Measurements from ENCODE around the gene DAZAP1.
"Not testable (repeated sequence)": the region's sequence is repeated elsewhere in the genome, so short reads cannot be mapped to it uniquely, and the experiment has no call there.

Gene DAZAP1

DNA sequence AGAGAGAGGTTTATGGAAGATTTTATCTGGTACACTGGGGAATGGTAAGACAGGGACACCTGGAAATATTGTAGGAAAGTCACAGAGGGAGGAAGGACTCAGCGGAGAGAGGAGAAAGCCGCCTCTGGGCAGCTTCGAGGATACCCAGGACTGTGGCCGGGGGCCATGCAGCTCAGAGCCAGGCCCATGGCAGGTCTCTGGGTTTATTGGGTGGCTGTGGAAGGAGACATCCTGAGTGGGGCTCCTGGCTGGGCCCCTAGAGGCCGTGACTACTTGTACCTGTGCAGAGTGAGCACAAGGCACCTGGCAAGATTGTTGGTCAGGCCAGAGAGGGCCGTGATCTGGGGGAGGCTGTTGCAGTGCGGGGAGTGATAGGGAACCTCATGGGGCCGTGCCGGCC lies 3.4 kb downstream of the DAZAP1 start:
- no peak for DNase-seq (ENCODE audit: low spot score)

- DNase-seq (ENCODE audit: low spot score): no peak
These were observed 4.1 kb downstream of the DAZAP1 start for GRCh38 chr19:1411255-1412191.

DNA sequence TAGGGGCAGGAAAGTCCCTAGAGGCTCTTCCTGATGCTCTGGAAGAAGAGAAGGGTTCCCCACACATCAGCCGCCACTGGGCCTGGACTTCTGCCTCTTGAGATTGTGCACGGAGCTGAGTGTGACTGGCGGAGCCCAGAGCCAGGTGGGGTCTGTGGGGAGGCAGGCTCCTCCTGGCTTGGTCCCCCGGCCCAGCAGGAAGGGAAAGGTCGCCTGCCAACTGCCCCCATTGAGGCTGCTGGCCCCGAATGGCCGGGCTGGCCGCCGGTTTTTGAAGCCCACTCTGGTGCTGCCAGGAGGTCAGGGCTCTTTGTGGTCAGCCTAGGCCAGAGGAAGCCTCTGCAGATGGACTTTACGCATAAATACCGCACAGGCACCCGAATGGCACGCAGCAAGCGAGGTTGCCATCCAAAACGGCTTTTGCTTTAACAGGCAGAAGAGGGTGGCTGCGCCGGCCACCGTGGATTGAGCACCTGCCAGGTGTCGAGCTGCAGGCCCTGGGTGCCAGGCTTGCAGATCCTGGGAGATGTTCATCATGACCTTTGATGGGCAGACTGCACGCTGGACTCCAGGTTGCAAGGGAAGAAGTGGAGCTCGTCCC lies 5.0 kb downstream of the DAZAP1 start:
- DNase-seq (ENCODE audit: low spot score): no peak

- no peak for DNase-seq (ENCODE audit: low spot score)
These were observed 5.8 kb downstream of the DAZAP1 start for GRCh38 chr19:1412995-1413800.

- no peak for DNase-seq (ENCODE audit: low spot score)
These were observed 8.8 kb downstream of the DAZAP1 start for GRCh38 chr19:1416014-1416841.

DNA sequence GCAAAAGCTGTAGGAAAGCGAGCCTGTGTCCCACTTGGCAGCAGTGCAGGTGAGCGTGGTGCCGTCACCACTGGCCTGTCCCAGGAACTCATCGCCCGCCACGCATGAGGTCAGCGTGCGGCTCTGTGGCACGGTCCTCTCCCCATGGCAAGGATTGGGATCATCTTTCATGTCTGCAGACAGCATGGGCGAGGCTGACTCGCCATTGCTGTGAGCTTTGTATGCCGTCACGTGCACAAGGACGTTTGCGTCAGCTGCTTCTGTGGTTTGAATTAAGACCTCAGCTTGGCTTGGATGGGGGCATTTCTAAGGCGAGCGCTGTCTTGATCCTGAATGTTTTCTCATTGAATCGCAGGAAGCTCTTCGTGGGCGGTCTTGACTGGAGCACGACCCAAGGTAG lies 9.8 kb downstream of the DAZAP1 start:
- no peak for DNase-seq (ENCODE audit: low spot score)

DNA sequence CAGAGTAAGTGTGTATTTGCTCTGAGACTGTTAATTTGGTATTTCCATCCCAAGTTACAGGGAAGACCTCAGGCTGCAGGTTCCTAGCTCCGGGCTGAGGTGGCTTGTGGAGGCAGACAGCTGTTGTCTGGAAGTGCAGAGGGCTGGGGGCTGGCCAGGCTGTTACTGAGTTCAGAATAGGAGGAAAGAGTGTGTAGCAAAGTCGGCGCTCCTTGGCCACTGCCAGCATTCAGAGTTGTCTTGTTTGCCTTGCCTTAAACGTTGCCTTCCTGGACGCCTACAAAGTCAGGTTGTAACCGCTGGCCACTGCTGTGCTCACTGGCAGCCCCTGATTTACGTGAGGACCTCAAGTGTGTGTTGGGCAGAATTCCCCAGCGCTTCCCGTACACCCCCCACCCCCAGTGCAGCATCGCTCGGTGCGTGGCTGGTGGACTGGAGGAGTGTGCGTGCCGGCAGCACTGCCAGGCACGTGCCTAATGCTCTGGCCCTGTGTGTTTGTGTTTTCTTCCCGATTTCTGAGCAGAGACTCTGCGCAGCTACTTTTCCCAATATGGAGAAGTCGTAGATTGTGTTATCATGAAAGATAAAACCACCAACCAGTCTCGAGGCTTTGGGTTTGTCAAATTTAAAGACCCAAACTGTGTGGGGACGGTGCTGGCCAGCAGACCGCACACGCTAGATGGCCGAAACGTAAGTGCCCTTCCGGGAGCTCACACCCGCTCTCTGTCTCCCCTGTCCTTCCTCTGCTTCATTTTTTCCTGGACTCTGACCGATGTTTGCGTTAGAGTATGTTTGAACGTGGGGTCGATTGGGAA lies 10.5 kb downstream of the DAZAP1 start:
- DNase-seq (ENCODE audit: low spot score): no peak

- no peak for DNase-seq (ENCODE audit: low spot score)
These were observed 11.1 kb downstream of the DAZAP1 start for GRCh38 chr19:1418496-1418775.

DNA sequence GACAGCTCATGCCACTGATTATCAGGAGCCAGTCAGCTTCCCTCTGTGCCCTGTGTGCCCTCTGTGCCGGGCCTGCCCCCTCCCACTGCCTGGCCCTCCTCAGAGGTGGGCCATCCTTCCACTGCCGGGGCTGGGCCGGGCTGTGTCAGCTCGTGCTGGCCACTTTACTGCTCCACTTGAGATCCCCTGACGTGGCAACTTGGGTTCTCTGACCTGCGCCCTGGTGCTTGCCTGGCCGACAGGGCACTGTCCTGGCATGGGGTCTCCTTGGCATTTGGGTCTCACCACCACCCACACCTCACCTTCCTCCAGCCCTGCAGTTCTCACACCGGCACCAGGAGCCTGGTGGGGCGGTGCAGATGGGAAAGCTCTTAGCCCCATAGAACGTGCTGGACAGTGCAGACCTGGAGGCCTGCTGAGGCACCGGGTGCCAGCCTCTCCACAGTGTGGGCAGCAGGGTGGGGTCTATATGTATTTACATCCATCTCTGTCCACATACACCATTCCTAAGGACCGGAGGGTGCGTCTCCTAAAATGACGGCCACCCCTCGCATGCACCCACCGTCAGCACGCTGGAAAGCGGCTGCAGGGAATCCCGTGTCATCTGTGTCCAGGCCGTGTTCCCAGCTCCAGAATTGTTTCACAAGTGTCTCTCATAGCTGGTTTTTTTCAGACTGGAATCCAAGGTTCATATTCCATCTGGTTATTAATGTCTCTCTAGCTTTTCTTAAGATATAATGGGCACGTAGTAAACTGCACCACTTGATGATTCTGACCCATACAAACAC lies 11.8 kb downstream of the DAZAP1 start:
- DNase-seq (ENCODE audit: low spot score): no peak

DNA sequence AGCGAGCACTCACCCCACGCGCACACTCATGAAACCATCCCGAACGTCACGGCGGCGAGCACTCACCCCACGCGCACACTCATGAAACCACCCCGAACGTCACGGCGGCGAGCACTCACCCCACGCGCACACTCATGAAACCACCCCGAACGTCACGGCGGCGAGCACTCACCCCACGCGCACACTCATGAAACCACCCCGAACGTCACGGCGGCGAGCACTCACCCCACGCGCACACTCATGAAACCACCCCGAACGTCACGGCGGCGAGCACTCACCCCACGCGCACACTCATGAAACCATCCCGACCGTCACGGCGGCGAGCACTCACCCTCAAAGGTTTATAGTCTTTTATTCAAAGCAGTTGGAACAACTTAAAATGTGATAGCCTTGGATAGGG lies 12.7 kb downstream of the DAZAP1 start:
- DNase-seq (ENCODE audit: low spot score): not testable (repeated sequence)

GRCh38 chr19:1420590-1420989 lies 13.2 kb downstream of the DAZAP1 start:
- no peak for DNase-seq (ENCODE audit: low spot score)

DNA sequence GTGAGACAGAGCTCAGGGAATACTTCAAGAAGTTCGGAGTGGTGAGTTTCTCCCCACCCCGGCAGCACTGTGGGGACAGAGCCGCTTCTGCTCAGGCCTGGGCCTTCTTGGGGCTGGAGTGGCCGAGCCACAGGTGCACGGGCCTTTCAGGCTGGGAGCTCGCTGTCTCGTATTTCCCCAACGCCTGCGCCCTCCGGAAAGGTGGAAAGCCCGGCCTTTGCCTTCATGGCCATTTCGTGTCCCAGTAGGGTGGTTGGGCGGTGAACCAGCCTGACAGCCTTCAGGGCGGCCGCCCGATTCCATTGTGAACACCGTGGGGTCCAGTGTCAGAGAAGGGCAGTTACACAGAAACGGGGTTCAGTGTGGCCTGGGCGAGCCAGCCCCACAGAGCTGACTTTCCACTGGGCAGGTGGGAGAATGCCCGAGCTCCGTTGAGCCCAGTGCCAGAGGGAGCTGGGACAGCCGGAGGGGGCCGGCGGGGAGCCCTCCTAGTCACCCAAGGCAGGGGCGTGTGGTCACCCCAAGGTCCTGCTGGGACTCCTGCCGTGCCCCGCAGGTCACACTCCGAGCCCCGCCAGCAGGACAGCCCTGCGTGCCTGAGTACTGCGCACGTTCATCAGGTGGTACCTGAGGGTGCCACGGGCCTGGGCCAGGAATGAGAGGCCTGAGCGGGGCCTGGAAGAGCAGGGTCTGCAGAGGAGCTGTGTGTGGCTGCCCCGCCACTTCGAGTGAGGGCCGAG lies 14.0 kb downstream of the DAZAP1 start:
- no peak for DNase-seq (ENCODE audit: low spot score)

DNA sequence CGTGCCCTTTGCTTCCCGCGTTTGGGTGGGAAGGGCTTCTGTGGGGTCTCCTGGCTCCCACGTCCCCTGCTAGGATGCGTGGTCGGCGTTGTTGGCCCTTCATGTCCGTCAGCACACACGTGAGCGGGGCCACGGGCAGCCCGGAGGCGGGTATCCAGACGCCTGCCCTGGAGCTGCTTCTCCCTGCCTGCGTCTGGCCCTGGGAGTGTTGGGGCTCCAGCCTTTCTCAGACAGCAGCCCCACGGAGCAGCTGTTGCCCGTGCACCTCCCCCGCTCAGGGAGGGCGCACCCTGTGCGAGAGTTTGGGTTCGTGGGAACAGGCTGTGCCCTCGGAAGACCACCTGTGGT lies 14.5 kb downstream of the DAZAP1 start:
- no peak for DNase-seq (ENCODE audit: low spot score)

GRCh38 chr19:1422360-1422759 lies 15.0 kb downstream of the DAZAP1 start:
- DNase-seq (ENCODE audit: low spot score): no peak

DNA sequence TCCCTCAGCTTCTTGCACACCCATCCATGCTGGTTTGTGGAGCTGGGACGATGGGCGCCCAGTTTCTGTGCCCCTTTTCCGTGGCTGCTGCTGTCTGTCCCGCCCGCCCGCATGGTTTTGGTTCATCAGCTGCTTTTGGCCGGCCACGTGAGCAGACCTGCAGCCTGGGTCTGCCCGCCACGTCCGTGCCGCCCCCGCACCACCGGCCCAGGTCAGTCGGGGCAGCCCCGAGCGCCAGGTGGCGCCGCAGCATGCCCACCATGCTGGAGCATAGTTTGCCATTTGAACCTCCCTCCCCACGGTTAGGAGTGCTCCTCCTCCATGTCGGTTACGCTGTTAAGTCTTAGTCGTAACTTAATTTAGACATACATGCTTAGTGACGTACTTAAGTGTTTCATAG lies 15.6 kb downstream of the DAZAP1 start:
- no peak for DNase-seq (ENCODE audit: low spot score)

DNA sequence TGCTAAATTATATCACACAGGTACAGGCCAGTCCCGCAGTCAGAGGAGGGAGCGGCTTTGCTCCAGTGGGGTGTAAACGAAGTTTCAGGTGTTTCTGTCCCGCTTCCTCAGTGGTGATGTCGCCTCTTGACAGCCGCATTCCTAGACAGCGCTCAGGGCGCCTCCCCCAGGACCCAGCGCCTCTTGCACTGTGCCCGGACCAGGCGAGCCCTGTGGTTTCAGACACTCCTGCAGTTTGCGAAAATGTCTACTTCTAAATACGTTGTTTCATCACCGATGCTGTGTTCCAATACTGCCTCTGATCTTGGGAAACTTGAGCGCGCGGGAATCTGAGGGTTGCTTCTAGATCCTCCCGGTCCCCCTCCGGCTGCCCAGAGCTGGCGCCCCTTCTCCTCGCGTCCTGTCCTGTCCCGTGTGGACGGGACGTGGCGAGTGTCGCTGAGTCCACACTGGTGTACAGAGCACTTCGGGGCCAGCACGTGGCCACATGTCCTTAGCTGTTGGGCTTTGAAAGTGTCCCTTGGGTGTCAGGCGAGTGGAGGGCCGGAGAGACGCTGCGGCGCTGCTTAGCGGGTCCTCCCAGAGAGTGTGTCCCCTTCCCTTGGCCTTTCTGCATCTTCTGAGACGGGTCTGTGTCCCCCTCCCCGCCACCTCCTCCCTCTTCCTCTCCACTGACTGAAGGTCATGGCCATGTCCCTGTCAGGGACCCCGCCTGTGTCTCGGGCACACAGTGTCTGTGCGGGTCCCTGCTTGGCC lies 16.2 kb downstream of the DAZAP1 start:
- no peak for DNase-seq (ENCODE audit: low spot score)

GRCh38 chr19:1424192-1424955 lies 17.0 kb downstream of the DAZAP1 start:
- no peak for DNase-seq (ENCODE audit: low spot score)

- no peak for DNase-seq (ENCODE audit: low spot score)
These were observed 17.9 kb downstream of the DAZAP1 start for GRCh38 chr19:1425102-1425837.
